Right atrium auricular region (tissue), 2 donors: ENCODE data around the gene ASB13. TPM values are rescaled to one million over a fixed set of nuclear protein-coding genes. Genes with fewer than 3 reads are reported as not detected.

Experiments used
- DNase-seq: peaks from one replicate; pipeline ENCODE4 v3.0.0-alpha.2; 2019; ENCODE audit warnings: low spot score
- H3K27ac ChIP-seq, 2 donors: fragments of 200-600 bp; sonication (generic); 1 replicate in 1 of 2; 2 replicates in 1 of 2; pipeline ENCODE4 v1.5.1; 2016 to 2019
- H3K27me3 ChIP-seq, 2 donors: fragments of 200-600 bp; sonication (generic); one replicate each; pipeline versions ENCODE4 v1.5.1 to v1.6.0; 2017 to 2019
- H3K36me3 ChIP-seq: fragments of 200-600 bp; sonication (generic); one replicate; pipeline ENCODE4 v1.5.1; 2016
- H3K4me1 ChIP-seq, 2 donors: fragments of 200-600 bp; sonication (generic); one replicate each; pipeline versions ENCODE4 v1.5.1 to v1.6.0; 2017 to 2019
- H3K4me3 ChIP-seq, 2 donors: fragments of 200-600 bp; sonication (generic); 1 replicate in 1 of 2; 2 replicates in 1 of 2; pipeline ENCODE4 v1.5.1; 2017 to 2019; ENCODE audit warnings: mild to moderate bottlenecking in 1 of 2, moderate library complexity in 1 of 2
- H3K9me3 ChIP-seq, 2 donors: fragments of 200-600 bp; sonication (generic); one replicate each; pipeline ENCODE4 v1.5.1; 2019
- total RNA-seq, 2 donors: library from RNA; depleted of rRNA; stranded (reverse); fragments of >200 nt; gene quantifications; one replicate each; pipeline ENCODE4 v1.1.0, GENCODE V29; 2016
- TF ChIP-seq, protein P1 (sequence below), 2 donors: fragments of 200-600 bp; sonication (generic); IDR thresholded peaks; one replicate each; pipeline ENCODE4 v1.5.1; 2019; ENCODE audit warnings: antibody characterized with exemption in 2 of 2

The ASB13 gene
- total RNA-seq, 2 donors from 2014 or later, result 10.5 to 14.3 TPM

DNA sequence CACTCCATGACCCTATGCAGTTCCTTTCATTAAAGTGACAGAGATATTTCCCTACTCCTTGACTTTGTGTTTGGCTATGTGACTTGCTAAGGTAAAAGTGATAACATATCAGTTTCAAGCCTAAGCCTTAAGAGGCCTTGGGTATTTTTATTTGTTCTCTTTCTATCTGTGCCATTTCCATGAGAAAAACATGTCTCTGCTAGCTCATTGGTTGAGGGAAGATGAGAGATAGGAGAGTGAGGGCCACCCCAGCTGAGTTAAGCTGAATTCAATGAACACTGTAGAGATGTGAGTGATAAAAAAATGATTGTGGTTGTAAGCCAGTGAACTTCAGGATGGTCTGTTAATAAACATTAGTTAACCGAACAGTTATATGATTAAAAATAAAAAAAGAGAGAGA, 31.7 kb upstream of the ASB13 start:
- TF ChIP-seq, protein P1, sequence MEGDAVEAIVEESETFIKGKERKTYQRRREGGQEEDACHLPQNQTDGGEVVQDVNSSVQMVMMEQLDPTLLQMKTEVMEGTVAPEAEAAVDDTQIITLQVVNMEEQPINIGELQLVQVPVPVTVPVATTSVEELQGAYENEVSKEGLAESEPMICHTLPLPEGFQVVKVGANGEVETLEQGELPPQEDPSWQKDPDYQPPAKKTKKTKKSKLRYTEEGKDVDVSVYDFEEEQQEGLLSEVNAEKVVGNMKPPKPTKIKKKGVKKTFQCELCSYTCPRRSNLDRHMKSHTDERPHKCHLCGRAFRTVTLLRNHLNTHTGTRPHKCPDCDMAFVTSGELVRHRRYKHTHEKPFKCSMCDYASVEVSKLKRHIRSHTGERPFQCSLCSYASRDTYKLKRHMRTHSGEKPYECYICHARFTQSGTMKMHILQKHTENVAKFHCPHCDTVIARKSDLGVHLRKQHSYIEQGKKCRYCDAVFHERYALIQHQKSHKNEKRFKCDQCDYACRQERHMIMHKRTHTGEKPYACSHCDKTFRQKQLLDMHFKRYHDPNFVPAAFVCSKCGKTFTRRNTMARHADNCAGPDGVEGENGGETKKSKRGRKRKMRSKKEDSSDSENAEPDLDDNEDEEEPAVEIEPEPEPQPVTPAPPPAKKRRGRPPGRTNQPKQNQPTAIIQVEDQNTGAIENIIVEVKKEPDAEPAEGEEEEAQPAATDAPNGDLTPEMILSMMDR (IDR thresholded peaks at IDR 0.05), result no peak

DNA sequence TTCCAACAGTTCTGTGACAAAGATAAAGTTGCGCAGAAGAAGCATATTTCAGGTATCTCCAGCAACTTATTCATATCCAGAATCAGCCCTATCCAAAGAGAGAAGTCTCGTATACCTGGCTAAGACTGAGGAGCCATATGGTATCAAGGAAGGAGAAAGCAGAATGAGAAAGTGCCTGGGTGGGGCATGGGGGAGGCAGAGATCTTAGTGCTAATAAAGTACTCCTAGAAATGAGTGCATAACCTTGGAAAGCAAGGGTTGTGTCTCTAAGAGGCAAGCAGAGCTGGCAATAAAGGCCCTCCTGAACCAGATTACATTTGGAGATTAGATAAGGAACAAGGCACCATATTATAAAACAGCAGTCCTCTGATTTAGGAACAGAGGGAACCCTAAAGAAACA, 30.9 kb upstream of the ASB13 start:
- peaks cover 0 to 28% of the 10 kb centered on the region in 2 donors for H3K4me1 ChIP-seq
- no peaks in the 10 kb centered on the region for H3K9me3 ChIP-seq
- H3K27me3 ChIP-seq, result no peaks in the 10 kb centered on the region
- no peak overlapping the region for H3K27ac ChIP-seq
- no peak overlapping the region for H3K4me3 ChIP-seq
- no peaks in the 10 kb centered on the region for H3K36me3 ChIP-seq
- TF ChIP-seq, protein P1 (IDR thresholded peaks at IDR 0.05), result no peak
- DNase-seq, result no peak

More for the DNA sequence above, 31.7 kb upstream of the ASB13 start:
- Histone ChIP-seq H3K27me3 (no peaks in the 10 kb centered on the region), H3K27ac (no peak overlapping the region), H3K4me3 (no peak overlapping the region), H3K9me3 (no peaks in the 10 kb centered on the region), H3K36me3 (no peaks in the 10 kb centered on the region), H3K4me1 (peaks cover 0 to 22% of the 10 kb centered on the region in 2 donors)
- DNase-seq, result no peak

DNA sequence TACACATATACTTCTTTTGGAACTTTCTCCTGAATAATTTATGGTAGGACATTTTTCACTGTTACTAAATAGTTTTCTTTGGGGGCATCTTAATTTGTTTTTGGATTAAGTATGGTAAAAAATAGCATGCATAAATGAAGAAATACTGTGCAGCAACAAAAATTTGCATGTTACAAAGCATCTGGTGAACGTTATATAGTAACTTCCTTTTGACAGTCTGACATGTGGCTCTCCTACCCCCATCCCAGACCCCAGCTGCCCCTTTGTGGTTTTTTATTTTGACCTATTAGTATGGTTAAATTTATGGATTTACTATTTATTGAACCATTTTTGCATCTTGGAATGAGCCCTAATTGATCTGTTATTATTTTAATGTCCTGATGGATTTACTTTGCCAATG, 28.2 kb upstream of the ASB13 start:
- H3K9me3 ChIP-seq, result no peaks in the 10 kb centered on the region
- no peak overlapping the region for H3K27ac ChIP-seq
- H3K36me3 ChIP-seq, result no peaks in the 10 kb centered on the region
- no peak for DNase-seq
- no peak overlapping the region for H3K4me3 ChIP-seq
- peaks cover 0 to 37% of the 10 kb centered on the region in 2 donors for H3K4me1 ChIP-seq
- TF ChIP-seq, protein P1 (IDR thresholded peaks at IDR 0.05), result no peak
- H3K27me3 ChIP-seq, result no peaks in the 10 kb centered on the region

DNA sequence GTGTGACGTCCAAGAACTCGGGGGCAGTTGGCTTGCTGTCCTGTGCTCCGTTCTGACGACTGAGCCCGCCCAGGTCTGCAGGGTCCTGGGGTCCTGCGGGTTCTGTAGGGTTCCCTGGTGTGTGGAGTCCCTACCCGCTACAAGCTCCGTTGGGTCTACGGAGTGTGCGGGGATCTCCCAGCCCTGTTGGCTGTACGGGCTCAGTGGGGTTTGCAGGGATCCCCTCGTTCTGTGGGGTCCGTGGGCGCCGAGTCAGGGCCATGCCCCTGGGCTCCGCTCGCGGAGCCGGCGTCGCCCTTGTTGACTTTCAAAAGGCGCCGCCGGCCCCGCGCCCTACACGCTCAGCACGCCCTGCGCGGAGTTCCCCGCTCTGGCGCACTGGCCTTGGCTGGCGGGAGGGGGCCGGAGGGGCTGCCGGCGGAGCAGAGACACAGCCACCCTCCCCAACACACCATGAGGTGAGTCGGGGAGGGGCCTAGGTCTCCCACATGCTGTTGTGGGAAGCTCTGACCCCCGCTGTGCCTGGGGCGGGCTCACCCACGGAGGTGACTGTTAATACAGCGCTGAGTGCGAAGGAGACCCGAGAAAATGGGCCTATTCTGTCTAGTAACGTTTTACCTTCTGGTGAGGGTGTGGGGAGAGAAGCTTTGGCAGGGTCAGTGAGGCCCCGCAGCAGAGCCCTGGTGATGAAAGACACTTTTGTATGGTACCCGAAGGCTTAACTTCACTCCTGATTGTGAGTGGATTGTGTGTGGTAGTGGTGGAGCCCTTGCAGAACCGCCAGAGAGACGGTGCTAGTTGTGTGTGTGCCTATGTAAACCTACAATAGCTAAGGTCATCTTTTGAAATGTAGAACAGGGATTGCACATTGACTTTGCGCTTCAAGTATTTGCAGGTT, 26.3 kb upstream of the ASB13 start:
- TF ChIP-seq, protein P1 (IDR thresholded peaks at IDR 0.05), result no peak
- H3K27me3 ChIP-seq, result no peaks in the 10 kb centered on the region
- DNase-seq, result no peak
- no peaks in the 10 kb centered on the region for H3K9me3 ChIP-seq
- H3K27ac ChIP-seq, result peak overlapping the region in 1 of 2 donors; percentile 50
- H3K36me3 ChIP-seq, result no peaks in the 10 kb centered on the region
- peaks cover 0 to 31% of the 10 kb centered on the region in 2 donors for H3K4me1 ChIP-seq
- peak overlapping the region; percentile 32 to 56 for H3K4me3 ChIP-seq

DNA sequence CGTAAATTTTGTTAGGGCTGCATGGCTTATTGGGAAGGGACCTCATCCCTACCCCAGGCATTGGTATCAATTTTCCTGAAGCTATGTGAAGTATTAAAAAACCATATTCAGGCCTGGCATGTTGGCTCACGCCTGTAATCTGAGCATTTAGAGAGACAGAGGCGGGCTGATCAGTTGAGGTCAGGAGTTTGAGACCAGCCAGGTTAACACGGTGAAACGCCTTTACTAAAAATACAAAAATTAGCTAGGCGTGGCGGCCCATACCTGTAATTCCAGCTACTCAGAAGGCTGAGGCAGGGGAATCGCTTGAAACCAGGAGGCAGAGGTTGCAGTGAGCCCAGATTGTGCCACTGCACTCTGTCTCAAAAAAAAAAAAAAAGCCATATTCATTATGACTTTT, 25.4 kb upstream of the ASB13 start:
- peaks cover 0 to 27% of the 10 kb centered on the region in 2 donors for H3K4me1 ChIP-seq
- H3K36me3 ChIP-seq, result no peaks in the 10 kb centered on the region
- no peaks in the 10 kb centered on the region for H3K27me3 ChIP-seq
- TF ChIP-seq, protein P1 (IDR thresholded peaks at IDR 0.05), result no peak
- H3K4me3 ChIP-seq, result no peak overlapping the region
- no peaks in the 10 kb centered on the region for H3K9me3 ChIP-seq
- H3K27ac ChIP-seq, result no peak overlapping the region
- no peak for DNase-seq
